Liver (tissue), 9 donors: Measurements from ENCODE around the gene CCDC110. TPM values are rescaled to one million over a fixed set of nuclear protein-coding genes. Genes with fewer than 3 reads are reported as not detected.
"Not testable (repeated sequence)": the region's sequence is repeated elsewhere in the genome, so short reads cannot be mapped to it uniquely, and the experiment has no call there.

Experiments
- DNase-seq: peaks from one replicate; pipeline ENCODE4 v3.0.0-alpha.2; 2017; ENCODE audit warnings: low spot score
- H3K27ac ChIP-seq, 2 donors: one replicate each; pipeline ENCODE4 v1.7.0; 2013; ENCODE audit warnings: inconsistent platforms in 2 of 2, low read length in 2 of 2, control low read depth in 1 of 2, low read depth in 1 of 2, mild to moderate bottlenecking in 1 of 2
- H3K27me3 ChIP-seq, 4 donors: one replicate each; pipeline versions ENCODE4 v1.6.1 to v1.7.0; 2013; ENCODE audit warnings: low read length in 3 of 4, inconsistent platforms in 1 of 4, mild to moderate bottlenecking in 1 of 4, moderate library complexity in 1 of 4; ENCODE audit not compliant: control insufficient read depth in 4 of 4, insufficient read depth in 4 of 4
- H3K36me3 ChIP-seq, 4 donors: one replicate each; pipeline versions ENCODE4 v1.6.1 to v1.7.0; 2013; ENCODE audit warnings: low read length in 3 of 4, mild to moderate bottlenecking in 3 of 4, low read depth in 1 of 4, moderate library complexity in 1 of 4; ENCODE audit not compliant: control insufficient read depth in 4 of 4, insufficient read depth in 3 of 4
- H3K4me1 ChIP-seq, 4 donors: one replicate each; pipeline versions ENCODE4 v1.6.1 to v1.7.0; 2013; ENCODE audit warnings: low read length in 3 of 4, mild to moderate bottlenecking in 3 of 4, moderate library complexity in 1 of 4; ENCODE audit not compliant: control insufficient read depth in 4 of 4, insufficient read depth in 4 of 4
- H3K4me3 ChIP-seq, 3 donors: one replicate each; pipeline versions ENCODE4 v1.6.1 to v1.7.0; 2013; ENCODE audit warnings: low read length in 3 of 3, control low read depth in 1 of 3, low read depth in 1 of 3, mild to moderate bottlenecking in 1 of 3
- H3K9ac ChIP-seq, 2 donors: one replicate each; pipeline ENCODE4 v1.7.0; 2013; ENCODE audit warnings: low read length in 2 of 2, mild to moderate bottlenecking in 2 of 2, moderate library complexity in 2 of 2, control low read depth in 1 of 2, low read depth in 1 of 2
- H3K9me3 ChIP-seq, 4 donors: one replicate each; pipeline versions ENCODE4 v1.6.1 to v1.7.0; 2013; ENCODE audit warnings: low read length in 3 of 4; ENCODE audit not compliant: control insufficient read depth in 4 of 4
- ATF3 ChIP-seq: IDR thresholded peaks from 2 replicates; pipeline ENCODE4 v1.6.1; 2016; ENCODE audit warnings: antibody characterized with exemption
- EGR1 ChIP-seq, 2 donors: IDR thresholded peaks; 2 replicates each; pipeline ENCODE4 v1.6.1; 2016 to 2018; ENCODE audit warnings: antibody characterized with exemption in 2 of 2, low read depth in 2 of 2
- FOXA1 ChIP-seq: IDR thresholded peaks from 2 replicates; pipeline ENCODE4 v1.6.1; 2016; ENCODE audit warnings: antibody characterized with exemption
- FOXA2 ChIP-seq: IDR thresholded peaks from 2 replicates; pipeline ENCODE4 v1.6.1; 2016; ENCODE audit warnings: antibody characterized with exemption
- HNF4A ChIP-seq, 2 donors: conservative IDR thresholded peaks; 2 replicates each; pipeline ENCODE4 v1.6.1; 2016; ENCODE audit warnings: antibody characterized with exemption in 2 of 2, mild to moderate bottlenecking in 2 of 2
- HNF4G ChIP-seq: IDR thresholded peaks from 2 replicates; pipeline ENCODE4 v1.6.1; 2016; ENCODE audit warnings: antibody characterized with exemption
- NR2F2 ChIP-seq: IDR thresholded peaks from 2 replicates; pipeline ENCODE4 v1.6.1; 2016; ENCODE audit warnings: antibody characterized with exemption
- TAF1 ChIP-seq: conservative IDR thresholded peaks from 2 replicates; pipeline ENCODE4 v1.6.1; 2016; ENCODE audit warnings: antibody characterized with exemption, mild to moderate bottlenecking
- YY1 ChIP-seq: IDR thresholded peaks from 2 replicates; pipeline ENCODE4 v1.6.1; 2016; ENCODE audit warnings: antibody characterized with exemption, mild to moderate bottlenecking
- ZBTB33 ChIP-seq: IDR thresholded peaks from 2 replicates; pipeline ENCODE4 v1.6.1; 2016; ENCODE audit warnings: antibody characterized with exemption
- WGBS: extraction: QIAGEN DNeasy Blood & Tissue Kit; methylation state at CpG from one replicate; pipeline ENCODE4 v1.1.7; 2013; 5-methylcytosine and 5-hydroxymethylcytosine counted together
- polyA plus RNA-seq, 2 donors: library from polyadenylated mRNA; stranded (reverse) in 1 of 2; unstranded in 1 of 2; fragments of 200-250 nt in 1 of 2; fragments of >200 nt in 1 of 2; fragmentation: Nextera tagmentation in 1 of 2; extraction: Ambion mirVana in 1 of 2; gene quantifications; one replicate each; pipeline versions ENCODE4 v1.2.1 to v1.2.3, GENCODE V29; 2013 to 2015
- total RNA-seq, 2 donors: library from RNA; depleted of rRNA; stranded (reverse); fragments of >200 nt; gene quantifications; one replicate each; pipeline ENCODE4 v1.2.3, GENCODE V29; 2014
- TF ChIP-seq, protein P1 (sequence below): IDR thresholded peaks from 2 replicates; pipeline ENCODE4 v1.6.1; 2016; ENCODE audit warnings: antibody characterized with exemption, mild to moderate bottlenecking
- TF ChIP-seq, protein P2 (sequence below): fragments of 150-350 bp; IDR thresholded peaks from 2 replicates; pipeline ENCODE4 v1.5.1; 2017; ENCODE audit warnings: improper control_type of control experiment, low read depth, low read length; ENCODE audit not compliant: missing input control
- TF ChIP-seq, protein P3 (sequence below): IDR thresholded peaks from 2 replicates; pipeline ENCODE4 v1.6.1; 2016; ENCODE audit warnings: antibody characterized with exemption
- donor health status: healthy.
- donor health status: healthy.
- donor health status: healthy.
- donor health status: healthy.
- donor health status: healthy.

Gene CCDC110
- total and polyA plus RNA-seq, 4 donors: 0.45 to 1.5 (median 0.60) TPM; not detected in 1

DNA sequence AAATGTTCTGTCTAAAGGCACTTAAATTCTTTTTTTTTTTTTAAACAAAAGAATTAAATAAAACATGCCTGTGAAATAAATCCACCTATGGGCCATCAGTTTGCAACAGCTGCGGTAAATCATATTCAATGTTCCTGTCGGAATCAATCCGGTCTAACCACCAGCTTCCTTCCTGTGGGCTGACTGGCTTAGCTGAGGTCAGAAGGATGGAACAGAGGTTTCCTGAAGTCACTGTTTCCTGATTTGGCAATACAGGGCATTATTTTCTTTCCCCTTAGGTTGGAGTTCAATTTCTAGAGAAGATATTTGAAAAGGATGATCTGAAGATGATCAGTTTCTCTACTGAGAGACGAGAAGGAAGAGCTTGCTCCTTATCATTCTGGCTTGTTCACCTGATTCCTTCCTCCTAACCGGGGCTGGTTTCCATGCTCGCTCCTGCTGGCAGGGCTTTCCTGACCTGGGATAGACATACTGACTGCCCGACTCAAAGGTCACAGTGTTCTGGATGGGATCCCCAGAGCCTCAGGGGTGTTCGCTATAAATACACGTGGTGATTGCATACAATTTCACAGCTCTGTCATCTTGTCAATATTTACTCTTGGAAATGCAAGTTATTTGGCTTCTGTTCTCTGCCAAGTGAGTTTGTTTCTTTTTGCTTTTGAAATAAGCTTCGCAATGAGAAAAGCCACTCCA, 42.1 kb upstream of the CCDC110 start (continued):
- TF ChIP-seq EGR1 (IDR thresholded peaks at IDR 0.05; ENCODE audit: low read depth in 2 of 2): peak in 1 of 2 donors; percentile 49
- TF ChIP-seq, protein P1, sequence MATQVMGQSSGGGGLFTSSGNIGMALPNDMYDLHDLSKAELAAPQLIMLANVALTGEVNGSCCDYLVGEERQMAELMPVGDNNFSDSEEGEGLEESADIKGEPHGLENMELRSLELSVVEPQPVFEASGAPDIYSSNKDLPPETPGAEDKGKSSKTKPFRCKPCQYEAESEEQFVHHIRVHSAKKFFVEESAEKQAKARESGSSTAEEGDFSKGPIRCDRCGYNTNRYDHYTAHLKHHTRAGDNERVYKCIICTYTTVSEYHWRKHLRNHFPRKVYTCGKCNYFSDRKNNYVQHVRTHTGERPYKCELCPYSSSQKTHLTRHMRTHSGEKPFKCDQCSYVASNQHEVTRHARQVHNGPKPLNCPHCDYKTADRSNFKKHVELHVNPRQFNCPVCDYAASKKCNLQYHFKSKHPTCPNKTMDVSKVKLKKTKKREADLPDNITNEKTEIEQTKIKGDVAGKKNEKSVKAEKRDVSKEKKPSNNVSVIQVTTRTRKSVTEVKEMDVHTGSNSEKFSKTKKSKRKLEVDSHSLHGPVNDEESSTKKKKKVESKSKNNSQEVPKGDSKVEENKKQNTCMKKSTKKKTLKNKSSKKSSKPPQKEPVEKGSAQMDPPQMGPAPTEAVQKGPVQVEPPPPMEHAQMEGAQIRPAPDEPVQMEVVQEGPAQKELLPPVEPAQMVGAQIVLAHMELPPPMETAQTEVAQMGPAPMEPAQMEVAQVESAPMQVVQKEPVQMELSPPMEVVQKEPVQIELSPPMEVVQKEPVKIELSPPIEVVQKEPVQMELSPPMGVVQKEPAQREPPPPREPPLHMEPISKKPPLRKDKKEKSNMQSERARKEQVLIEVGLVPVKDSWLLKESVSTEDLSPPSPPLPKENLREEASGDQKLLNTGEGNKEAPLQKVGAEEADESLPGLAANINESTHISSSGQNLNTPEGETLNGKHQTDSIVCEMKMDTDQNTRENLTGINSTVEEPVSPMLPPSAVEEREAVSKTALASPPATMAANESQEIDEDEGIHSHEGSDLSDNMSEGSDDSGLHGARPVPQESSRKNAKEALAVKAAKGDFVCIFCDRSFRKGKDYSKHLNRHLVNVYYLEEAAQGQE: peak; percentile 77
- no peak for TF ChIP-seq TAF1
- peak; percentile 88 for TF ChIP-seq NR2F2
- peak; percentile 57 for TF ChIP-seq HNF4G

DNA sequence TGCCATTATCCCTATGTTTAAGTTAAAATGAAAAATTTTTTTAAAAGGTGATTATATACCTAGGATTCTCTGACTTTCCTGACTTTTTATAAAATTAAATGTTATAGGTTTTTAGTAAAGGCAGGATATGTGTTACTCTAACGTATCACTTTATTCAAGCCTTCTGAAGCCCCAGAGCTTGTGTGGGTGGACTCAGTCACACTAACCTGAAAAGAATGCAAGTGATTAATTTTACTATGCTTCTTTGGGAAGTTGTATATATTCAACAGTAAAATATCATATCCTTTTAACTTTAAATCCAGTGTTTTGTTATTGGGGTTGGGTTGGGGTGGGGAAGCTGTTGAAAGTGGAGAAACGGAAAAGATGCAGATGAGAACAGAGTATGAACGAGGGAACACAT, 41.0 kb upstream of the CCDC110 start:
- no peak for DNase-seq
- Histone ChIP-seq H3K9me3 (no peaks in the 10 kb centered on the region), H3K36me3 (no peaks in the 10 kb centered on the region), H3K4me3 (no peak overlapping the region), H3K9ac (no peak overlapping the region), H3K27ac (no peak overlapping the region), H3K4me1 (peaks cover 0 to 15% (median 8%) of the 10 kb centered on the region in 4 donors), H3K27me3 (no peaks in the 10 kb centered on the region)
- TF ChIP-seq HNF4G (no peak), FOXA2 (no peak)
- WGBS: 92% methylated on average over 3 of the region's 3 CpGs

- H3K27ac ChIP-seq: not testable (repeated sequence)
Measured at GRCh38 chr4:185511243-185511642, 39.7 kb upstream of the CCDC110 start.

DNA sequence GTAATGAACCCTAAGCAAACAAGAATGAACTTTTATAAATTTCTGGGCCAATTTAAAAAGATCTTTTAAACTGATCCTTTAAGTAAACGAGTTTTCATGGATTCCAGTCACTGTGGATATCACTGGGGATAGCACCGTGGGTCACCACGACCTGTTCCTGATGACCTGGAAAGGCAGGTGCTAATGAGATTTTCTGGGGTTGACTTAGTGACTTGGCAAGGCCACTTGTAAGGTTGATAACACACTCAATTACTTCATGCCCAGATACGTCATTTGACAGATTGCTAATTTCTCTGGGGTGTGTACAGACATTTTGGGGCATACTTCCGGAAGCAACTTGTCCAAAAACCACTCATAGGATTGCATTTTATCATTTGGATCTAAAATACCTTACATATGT, 39.3 kb upstream of the CCDC110 start:
- H3K9me3 ChIP-seq: no peaks in the 10 kb centered on the region
- no peaks in the 10 kb centered on the region for H3K36me3 ChIP-seq
- H3K9ac ChIP-seq: no peak overlapping the region
- H3K4me3 ChIP-seq: no peak overlapping the region
- WGBS: 89% methylated on average over 5 of the region's 5 CpGs
- no peak overlapping the region for H3K27ac ChIP-seq
- peaks cover 0 to 15% (median 8%) of the 10 kb centered on the region in 4 donors for H3K4me1 ChIP-seq
- DNase-seq: no peak
- no peaks in the 10 kb centered on the region for H3K27me3 ChIP-seq
- TF ChIP-seq, protein P2, sequence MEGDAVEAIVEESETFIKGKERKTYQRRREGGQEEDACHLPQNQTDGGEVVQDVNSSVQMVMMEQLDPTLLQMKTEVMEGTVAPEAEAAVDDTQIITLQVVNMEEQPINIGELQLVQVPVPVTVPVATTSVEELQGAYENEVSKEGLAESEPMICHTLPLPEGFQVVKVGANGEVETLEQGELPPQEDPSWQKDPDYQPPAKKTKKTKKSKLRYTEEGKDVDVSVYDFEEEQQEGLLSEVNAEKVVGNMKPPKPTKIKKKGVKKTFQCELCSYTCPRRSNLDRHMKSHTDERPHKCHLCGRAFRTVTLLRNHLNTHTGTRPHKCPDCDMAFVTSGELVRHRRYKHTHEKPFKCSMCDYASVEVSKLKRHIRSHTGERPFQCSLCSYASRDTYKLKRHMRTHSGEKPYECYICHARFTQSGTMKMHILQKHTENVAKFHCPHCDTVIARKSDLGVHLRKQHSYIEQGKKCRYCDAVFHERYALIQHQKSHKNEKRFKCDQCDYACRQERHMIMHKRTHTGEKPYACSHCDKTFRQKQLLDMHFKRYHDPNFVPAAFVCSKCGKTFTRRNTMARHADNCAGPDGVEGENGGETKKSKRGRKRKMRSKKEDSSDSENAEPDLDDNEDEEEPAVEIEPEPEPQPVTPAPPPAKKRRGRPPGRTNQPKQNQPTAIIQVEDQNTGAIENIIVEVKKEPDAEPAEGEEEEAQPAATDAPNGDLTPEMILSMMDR: no peak
- TF ChIP-seq FOXA1 (no peak), EGR1 (IDR thresholded peaks at IDR 0.05; ENCODE audit: low read depth in 2 of 2) (no peak), ATF3 (no peak), YY1 (no peak), FOXA2 (no peak), ZBTB33 (no peak), HNF4A (conservative IDR thresholded peaks at IDR 0.05) (no peak), HNF4G (no peak), TAF1 (no peak)
- TF ChIP-seq, protein P3, sequence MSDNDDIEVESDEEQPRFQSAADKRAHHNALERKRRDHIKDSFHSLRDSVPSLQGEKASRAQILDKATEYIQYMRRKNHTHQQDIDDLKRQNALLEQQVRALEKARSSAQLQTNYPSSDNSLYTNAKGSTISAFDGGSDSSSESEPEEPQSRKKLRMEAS: no peak
- TF ChIP-seq, protein P1: no peak

More at GRCh38 chr4:185511243-185511642, 39.7 kb upstream of the CCDC110 start:
- H3K27me3 ChIP-seq, H3K4me3 ChIP-seq, H3K36me3 ChIP-seq, H3K9me3 ChIP-seq, H3K9ac ChIP-seq, DNase-seq: not testable (repeated sequence)
- H3K4me1 ChIP-seq: peaks cover 0 to 15% (median 8%) of the 10 kb centered on the region in 4 donors
- 83% methylated on average over 2 of the region's 2 CpGs for WGBS
